Retinal pigment epithelial cell (primary cell): Measurements from ENCODE around the gene ZNF511.

Experiments
- DNase-seq: peaks from one replicate; pipeline ENCODE4 v3.0.0-alpha.2; 2010; ENCODE audit warnings: low read depth
- H3K4me3 ChIP-seq: 2 replicates; pipeline ENCODE4 v1.5.1; 2011; ENCODE audit warnings: mild to moderate bottlenecking, low read length, control low read depth, moderate library complexity
- TF ChIP-seq, protein P1 (sequence below): conservative IDR thresholded peaks from 2 replicates; pipeline ENCODE4 v1.5.1; 2011; ENCODE audit warnings: low read depth, low read length, control low read depth, inconsistent platforms

The ZNF511 gene

DNA sequence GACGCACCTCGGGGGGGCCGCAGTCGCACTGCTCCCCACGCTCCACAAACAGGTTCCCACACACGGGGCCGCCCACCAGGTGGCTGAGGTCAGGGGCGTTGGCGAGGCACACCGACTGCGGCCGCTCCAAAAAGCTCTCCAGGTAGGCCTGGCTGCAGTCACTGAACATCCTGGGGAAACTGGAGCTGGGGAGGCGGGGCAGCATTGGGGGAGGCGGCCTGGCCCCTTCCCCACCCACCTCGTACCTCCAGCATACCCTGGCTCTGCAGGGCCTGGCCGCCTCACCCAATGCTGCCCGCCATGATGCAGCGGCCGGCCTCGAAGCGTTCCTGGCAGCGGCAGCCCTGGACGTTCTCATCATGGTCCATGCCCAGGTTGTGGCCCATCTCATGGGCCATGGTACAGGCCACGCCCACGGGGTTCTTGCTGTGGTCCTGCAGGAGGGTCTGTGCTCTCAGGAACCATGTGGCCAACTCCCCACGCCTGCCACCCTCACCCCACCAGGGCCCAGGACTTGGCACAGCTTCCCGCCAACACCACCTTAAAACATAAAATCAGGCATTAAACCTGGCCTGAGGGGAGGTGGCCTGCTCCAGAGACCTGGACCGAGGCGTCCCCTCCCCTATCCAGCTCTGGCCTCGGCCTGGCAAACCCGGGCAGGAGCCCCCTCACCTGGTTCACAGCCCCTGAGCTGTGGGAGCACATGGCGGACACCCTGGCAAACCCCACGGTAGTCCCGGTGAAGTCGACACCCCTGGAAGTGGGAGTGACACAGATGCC lies 37.0 kb upstream of the ZNF511 start:
- TF ChIP-seq, protein P1, sequence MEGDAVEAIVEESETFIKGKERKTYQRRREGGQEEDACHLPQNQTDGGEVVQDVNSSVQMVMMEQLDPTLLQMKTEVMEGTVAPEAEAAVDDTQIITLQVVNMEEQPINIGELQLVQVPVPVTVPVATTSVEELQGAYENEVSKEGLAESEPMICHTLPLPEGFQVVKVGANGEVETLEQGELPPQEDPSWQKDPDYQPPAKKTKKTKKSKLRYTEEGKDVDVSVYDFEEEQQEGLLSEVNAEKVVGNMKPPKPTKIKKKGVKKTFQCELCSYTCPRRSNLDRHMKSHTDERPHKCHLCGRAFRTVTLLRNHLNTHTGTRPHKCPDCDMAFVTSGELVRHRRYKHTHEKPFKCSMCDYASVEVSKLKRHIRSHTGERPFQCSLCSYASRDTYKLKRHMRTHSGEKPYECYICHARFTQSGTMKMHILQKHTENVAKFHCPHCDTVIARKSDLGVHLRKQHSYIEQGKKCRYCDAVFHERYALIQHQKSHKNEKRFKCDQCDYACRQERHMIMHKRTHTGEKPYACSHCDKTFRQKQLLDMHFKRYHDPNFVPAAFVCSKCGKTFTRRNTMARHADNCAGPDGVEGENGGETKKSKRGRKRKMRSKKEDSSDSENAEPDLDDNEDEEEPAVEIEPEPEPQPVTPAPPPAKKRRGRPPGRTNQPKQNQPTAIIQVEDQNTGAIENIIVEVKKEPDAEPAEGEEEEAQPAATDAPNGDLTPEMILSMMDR: no peak
- DNase-seq: no peak
- no peak overlapping the region for H3K4me3 ChIP-seq

DNA sequence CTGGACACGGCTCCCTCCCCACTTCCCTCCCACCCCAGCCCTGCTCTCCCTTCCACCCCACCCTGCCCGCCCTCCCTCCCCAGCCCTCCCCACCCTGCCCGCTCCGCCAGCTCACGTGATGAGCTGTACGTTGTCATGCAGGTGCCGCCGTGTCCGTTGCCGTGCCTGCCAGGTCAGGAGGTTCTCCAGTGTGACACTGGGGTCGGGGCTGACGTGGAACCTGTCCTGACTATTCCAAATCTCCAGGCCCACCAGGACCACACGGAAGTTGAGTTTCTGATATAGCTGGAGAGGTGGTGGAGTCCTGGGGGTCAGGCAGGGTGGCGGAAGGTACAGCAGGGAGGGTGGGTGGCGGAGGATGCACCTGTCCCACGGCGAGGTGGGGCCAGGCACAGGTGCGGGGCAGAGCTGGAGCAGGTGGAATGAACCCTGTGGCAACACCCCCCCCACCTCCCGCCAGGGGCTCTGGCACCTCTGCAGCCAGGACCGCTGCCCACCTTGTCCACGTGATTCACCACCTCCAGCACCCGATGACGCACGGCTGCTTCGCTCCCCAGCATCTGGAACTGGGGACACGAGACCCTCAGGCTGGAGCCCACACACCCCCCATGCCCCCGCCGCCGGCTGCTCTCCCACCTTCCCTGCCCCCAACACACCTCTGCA lies 36.3 kb upstream of the ZNF511 start:
- DNase-seq: no peak
- TF ChIP-seq, protein P1: no peak

DNA sequence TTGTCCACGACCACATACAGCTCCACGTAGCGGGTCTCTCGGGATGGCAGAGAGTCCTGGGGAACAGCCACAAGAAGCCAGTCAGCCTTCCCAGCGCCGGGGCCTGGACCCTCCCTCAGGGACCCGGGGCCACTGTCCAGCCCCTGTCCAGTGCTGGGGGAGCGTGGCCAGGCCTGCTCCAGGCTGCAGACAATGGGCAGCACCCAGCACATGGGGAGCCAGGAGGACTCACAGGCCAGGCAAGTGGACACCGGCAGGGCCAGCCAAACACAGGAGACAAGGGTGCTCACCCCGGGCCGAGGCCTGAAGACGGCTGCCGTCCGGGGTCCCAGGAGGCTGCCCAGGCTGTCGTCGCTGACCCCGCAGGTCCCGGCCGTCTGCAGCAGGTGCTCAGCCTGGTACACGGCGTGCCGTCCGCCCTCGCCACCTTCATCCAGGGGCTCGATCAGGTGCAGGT lies 35.7 kb upstream of the ZNF511 start:
- TF ChIP-seq, protein P1: no peak
- H3K4me3 ChIP-seq: no peak overlapping the region
- no peak for DNase-seq

More for the DNA sequence above, 36.3 kb upstream of the ZNF511 start:
- H3K4me3 ChIP-seq: no peak overlapping the region

DNA sequence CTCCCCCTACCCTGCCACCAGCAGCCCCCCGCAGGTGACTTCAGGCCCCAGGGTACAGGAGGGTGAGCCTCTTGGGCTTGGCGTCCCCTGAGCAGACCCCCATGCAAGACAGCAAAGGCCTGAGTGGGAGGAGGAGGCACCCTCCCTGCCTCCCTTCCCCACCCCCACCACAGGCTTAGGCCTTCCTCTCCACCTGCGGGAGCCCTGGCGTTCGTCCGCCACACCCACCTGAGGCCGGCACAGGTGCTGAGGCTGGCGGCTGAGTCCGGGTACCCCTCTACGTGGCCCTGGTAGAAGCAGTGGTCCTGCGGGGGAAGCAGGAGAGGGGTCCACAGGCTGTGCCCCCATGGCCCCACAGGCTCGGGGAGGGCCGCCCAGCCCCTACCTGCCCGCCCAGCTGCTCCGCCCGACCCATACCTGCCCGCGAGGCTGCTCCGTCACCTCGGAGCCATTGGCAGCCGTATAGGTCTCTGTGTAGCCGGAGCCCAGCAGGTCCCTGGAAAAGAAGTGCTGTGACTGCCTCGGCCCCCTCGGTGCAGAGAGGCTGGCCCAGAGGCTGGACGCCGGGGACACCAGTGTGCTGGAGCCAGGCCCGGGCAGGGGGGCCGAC lies 35.1 kb upstream of the ZNF511 start:
- TF ChIP-seq, protein P1: no peak
- no peak for DNase-seq
- H3K4me3 ChIP-seq: no peak overlapping the region

DNA sequence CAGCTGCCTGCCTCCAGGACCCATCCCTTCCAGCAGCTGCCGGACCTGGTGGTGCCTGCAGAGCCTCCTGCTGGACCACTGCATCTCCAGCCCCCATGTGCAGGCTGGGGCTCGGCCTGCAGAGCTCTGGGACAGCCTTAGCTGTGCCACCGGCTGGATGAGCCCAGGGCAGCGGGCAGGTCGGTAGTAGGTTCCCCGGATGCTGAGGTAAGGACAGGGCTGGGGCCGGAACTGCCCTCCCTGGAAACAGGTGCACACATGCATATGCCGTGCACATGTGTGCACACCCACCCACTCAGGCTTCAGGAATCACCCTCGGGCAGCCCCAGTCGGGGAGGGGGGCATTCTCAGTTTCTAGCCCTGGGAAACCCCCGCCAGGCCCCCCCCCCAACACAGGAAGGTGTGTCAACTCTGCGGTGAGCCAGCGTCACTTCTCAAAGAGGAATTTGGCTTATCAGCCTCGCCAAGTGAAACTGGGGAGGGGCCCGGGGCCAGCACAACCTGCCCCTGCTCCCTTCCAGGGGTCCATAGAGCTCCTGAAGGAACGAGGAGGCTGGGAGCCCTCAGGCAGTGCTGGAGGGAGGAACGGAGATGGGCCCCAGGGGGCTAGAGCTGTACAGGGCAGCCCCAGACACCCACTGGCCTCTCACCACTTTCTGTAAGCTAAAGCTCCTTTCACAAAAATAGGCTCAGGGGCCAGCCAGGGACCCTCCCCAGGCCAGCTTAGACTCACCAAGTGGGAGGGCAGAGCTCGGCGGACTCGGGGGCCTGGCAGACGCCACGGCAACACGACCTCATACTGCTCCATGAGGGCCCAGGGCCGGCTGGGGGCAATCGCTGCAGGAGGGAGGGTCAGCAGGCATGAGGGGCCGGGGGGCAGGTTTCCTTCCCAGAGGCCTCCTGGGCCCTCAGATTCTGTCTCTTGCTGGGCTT lies 33.7 kb upstream of the ZNF511 start:
- TF ChIP-seq, protein P1: no peak
- no peak for DNase-seq
- H3K4me3 ChIP-seq: peak overlapping the region; percentile 31

DNA sequence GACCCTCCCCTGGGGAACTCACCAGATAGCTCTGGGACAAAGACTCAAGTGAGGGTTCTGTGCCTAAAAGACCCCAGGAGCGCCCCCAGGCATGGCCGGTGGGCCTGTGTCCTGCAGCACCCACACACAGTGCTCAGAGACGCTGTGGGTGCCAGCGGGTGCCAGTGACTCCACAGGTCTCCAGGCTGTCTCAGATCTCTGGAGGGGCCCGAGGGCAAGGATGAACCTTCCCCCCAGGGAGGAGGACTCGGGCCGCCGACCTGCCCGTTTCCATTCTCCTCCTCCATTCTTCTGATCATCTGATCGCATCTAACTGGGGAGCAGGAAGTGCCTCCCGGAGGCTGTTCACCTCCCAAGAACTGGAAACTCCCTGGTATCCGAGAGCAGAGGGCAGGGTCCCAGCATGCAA lies 33.0 kb upstream of the ZNF511 start:
- TF ChIP-seq, protein P1: no peak
- peak overlapping the region; percentile 31 for H3K4me3 ChIP-seq
- DNase-seq: no peak
